GM21786 (cell line): ENCODE measurements around the gene A2M.
"Not testable (repeated sequence)": the region's sequence is repeated elsewhere in the genome, so short reads cannot be mapped to it uniquely, and the experiment has no call there.

ENCODE experiments used
- ATAC-seq: cut with Tn5 transposase; IDR thresholded peaks from one replicate; pipeline ENCODE4 v1.9.1; 2021; ENCODE audit not compliant: unreplicated experiment

A2M gene

DNA sequence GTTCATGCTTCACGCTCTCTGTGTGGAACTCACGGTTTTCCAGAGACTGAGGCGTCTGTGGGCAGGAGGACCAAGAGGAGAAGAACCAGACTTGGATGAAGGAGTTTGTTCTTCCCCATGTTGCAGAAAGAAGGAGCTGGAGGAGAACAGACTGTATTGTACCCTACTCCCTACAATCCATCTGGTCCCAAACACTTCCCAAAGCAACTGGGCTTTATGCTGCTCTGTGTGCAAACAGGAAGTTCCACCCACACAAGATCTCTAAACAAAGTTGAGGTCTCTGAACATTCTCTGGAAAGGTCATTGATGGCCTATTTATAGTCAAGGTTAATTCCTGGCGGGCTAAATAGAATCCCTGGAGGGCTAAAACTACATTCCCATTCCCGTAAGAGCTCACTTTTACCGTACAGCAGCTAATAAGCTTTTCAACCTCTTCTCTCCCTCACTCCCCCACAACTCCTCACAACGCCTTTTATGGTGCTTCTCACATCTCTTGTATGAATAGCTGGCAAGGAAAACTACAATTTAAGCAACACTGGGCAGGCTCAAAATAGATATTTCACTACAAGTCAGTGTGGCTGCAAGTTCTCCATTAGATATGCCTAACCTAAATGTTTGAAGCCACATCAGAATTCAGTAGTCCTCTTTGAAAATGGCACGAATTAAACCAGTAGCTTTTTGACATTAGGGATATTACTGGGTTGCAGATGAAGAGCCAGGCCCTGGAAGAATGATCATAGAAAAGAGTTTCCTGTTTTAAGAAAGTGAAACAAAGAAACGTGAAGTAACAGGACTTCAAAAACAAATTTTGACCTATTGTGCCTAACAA, at the start of gene A2M:
TSS of gene A2M (minus strand) at position 189 of the 829 bp plus-strand sequence. CDS start at position 119, 70 bp downstream.
- no peak for ATAC-seq

DNA sequence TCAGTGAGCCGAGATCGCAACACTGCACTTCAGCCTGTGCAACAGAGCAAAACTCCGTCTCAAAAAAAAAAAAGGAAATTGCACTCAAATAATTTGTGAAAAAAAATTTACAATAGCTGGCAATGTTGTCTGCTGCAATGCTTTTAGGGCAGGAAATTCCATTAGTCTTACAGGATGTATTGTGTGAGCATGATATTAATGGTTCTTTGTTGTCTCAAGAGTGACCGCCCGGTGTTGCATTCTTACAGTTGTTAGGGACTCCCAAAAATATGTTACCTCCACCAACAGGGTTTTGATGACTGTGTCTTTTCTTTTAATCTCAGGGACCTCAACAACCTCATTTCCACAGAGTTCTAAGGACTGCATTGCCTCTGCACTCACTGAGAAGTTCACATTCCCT, 47.7 kb upstream of the A2M start:
- ATAC-seq: no peak

- no peak for ATAC-seq
Observed at GRCh38 chr12:9156119-9156518, 40.4 kb upstream of the A2M start.

DNA sequence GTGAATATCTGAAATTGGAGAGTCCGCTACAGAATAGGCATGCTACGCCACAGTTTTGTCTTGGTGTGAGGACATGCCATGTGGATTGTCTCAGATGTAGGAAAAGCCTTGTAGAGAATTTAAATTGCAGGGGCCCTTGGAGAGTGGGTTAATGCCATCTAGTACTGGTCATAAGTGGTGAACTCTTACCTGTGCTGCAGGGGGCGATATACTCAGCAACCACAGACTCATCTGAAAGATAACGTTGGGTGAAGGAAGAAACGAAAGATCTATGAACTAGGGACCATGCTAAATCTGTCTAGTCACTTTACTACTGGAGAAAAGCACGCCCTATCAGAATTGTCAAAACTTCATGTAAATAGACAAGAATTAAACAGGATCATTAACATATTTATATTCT, 33.7 kb upstream of the A2M start:
- no peak for ATAC-seq

GRCh38 chr12:9148926-9149325, 33.2 kb upstream of the A2M start:
- ATAC-seq: no peak

DNA sequence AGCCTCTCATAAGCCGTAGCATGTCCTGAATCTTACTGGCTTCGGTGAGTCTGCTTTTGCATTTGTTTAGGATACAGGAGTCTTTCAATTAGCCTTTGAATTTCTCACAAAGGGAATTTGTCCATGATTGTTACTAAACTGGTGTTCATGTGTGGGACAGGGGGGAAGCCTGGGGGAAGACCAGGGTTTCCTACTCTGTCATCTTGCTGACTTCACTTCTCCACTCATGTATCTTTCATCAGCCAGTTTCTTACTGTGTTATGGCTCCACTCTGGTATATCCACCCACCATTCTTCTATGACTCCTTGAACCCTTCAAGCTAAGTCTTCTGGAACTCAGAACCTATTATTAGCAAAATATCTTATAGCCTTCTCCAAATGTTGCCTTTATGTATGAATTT, 31.7 kb upstream of the A2M start:
- no peak for ATAC-seq

DNA sequence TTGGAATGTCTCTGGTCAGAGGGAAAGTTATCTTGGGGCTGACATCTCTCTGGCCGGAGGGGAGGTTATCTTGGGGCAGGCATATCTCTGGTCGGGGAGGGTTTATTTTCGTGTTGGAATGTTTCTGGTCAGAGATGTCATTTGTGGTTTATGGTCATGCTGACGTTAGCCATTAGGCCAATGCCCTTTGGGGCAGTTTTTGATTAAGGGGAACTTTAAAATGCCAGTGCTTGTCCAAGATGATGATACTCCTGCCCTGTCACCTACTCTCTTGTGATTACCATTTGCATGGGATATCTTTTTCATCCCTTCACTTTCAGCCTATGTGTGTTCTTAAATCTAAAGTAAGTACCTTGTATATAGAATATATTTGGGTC, 29.0 kb upstream of the A2M start:
- no peak for ATAC-seq

GRCh38 chr12:9143929-9144729, 28.4 kb upstream of the A2M start:
- ATAC-seq: no peak

DNA sequence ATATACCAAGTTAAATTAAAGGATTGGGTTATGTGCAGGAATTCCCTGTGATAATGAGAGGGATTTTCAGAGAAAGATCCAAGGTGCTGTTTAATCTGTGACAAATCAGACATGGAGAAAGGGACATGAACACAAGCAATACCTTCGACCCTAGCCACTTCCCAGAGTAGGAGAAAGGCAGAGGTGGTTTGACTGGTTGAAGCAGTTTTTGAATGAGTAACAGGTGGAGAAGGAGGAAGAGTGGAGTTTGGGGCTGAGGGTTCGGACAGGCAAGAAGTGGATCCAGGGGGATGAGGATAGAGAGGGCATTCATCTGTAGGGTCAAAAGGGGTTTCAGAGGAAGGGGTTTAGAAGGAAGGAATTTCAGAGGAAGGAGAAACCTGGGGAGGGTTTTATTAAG, 27.4 kb upstream of the A2M start:
- ATAC-seq: no peak

- not testable (repeated sequence) for ATAC-seq
Observed at GRCh38 chr12:9139588-9140290, 24.0 kb upstream of the A2M start.

DNA sequence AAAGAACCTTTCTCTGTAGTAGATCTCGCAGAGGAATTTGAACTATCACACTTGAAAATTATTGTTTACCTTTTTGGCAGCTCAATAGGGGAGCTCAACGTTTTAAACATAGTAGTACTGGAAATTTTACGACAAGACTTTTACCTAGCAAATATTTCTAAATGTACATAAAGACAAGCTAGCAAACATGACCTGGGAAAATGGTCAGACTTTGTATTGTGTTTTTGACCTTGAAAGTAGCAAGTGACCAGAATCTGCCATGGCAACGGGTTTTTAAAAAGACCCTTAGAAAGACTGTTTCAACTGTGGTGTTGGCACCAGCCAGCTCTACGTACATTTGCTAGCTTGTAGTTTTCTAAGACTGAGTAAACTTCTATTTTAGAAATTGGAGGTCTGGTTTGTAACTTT, 20.2 kb upstream of the A2M start:
- ATAC-seq: no peak

DNA sequence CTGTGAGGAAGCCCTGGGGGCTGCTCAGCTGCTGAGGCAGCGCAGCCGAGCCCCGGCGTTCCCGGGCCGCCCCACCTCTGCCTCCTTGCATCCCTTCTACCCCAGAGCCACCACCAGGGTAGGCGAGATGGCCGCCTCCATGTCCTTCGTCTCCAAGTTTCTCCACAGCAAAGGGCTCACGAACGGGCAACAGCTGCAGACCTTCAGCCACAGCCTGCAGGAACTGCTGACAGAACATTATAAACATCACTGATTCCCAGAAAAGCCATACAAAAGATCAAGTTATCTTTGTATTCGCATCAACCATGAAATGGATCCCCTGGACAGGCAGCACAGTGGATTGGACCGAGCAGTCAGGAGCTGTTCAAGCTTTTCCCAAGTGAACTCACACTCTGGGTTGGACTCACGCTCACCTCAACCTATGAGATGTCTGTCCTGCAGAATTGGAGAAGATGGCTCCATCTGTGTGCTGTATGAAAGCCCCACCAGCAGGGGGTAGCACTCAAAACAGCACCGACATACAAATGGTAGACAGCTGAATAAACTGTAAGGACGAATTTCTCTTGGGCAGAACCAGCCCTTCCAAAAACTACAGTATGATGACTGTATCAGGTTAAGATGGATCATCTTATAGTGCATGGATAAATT, 19.4 kb upstream of the A2M start:
- no peak for ATAC-seq

DNA sequence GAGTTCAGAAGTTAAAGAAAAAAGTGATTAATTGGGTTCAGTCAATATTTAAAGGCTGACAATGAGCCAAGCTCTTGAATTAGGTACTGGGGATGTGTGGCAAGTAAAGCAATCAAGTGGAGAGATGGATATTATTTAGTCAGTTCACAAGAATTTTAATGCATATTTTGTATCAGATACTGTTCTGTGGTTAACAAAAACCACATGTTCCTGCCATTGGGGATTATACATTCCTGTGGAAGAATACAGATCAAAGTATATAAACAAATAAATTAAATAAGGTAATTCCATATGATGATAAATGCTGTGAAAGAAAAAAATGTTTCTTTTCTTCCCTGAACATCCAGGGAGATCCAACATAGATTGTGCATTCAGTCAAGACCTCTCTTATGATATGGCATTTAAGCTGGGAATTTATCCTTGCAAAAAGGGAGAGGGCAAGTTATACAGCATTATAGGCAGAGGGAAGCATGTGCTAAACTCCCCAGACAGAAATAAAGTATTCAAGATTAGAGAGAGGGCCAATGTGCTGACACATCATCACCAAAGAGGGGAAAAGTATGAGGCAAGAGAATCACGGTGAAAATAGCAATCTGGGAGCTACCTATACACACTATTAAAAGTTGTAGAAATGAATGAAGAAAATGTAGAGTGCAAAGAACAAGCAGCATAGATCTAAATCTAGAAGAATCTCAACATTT, 17.6 kb upstream of the A2M start:
- ATAC-seq: no peak

GRCh38 chr12:9132008-9132535, 16.4 kb upstream of the A2M start:
- ATAC-seq: no peak

DNA sequence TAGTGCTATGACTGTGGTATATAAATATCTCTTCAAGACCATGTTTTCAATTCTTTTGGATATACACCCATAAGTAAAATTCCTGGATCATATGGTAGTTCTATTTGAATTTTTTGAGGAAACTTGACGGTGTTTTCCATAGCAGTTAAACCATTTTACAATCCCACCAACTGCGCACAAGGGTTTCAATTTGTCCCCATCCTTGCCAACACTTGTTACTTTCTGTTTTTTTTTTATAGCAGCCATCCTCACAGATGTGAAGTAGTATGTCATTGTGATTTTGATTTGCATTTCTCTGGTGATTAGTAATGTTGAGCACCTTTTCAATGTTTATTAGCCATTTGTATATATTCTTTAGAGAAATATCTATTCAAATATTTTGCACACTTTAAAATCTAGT, 14.5 kb upstream of the A2M start:
- ATAC-seq: no peak

DNA sequence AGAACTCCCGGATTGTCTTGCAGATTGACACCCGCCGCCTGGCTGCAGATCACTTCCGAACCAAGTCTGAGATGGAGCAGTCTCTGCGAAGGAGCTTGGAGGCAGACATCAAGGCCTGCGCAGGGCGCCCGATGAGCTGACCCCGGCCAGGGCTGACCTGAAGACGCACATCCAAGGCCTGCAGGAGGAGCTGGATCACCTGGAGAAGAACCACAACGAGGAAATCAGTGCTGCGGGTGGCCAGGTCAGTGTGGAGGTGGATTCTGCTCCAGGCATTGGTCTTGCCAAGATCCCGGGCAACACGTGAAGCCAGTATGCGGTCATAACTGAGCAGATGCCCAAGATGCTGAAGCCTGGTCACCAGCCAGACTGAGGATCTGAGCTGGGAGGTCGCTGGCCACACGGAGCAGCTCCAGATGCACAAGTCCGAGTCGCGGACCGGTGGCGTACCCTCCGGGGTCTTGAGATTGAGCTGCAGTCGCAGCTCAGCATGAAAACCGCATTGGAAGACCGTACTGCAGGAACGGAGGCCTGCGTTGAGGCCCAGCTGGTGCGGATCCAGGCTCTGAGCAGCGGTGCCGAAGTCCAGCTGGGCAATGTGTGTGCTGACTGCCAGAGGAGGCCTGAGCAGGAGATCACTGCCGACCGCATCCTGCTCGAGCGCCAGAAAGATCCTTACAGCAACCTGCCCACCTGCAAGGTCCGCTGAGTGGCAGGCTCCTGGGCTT, 12.4 kb upstream of the A2M start:
- ATAC-seq: no peak

- ATAC-seq: no peak
Observed at GRCh38 chr12:9127484-9127883, 11.8 kb upstream of the A2M start.

GRCh38 chr12:9124383-9125031, 8.8 kb upstream of the A2M start:
- no peak for ATAC-seq

- no peak for ATAC-seq
Observed at GRCh38 chr12:9123781-9124382, 8.2 kb upstream of the A2M start.
